Activated gamma-delta T cell (primary cell): ENCODE results near the gene MME.
"Not testable (repeated sequence)": the region's sequence is repeated elsewhere in the genome, so short reads cannot be mapped to it uniquely, and the experiment has no call there.

Experiments
- DNase-seq: peaks from one replicate; lab custom pipeline; 2025; lab: John Stamatoyannopoulos, UW

MME gene

GRCh38 chr3:155194973-155195957, 115.1 kb downstream of the MME start:
- no peak for DNase-seq

- no peak for DNase-seq
These were observed 116.3 kb downstream of the MME start for GRCh38 chr3:155196131-155197021.

- no peak for DNase-seq
These were observed 117.7 kb downstream of the MME start for GRCh38 chr3:155197786-155198185.

GRCh38 chr3:155202626-155203025, 122.5 kb downstream of the MME start:
- DNase-seq: no peak

GRCh38 chr3:155204851-155205250, 124.7 kb downstream of the MME start:
- DNase-seq: no peak

GRCh38 chr3:155208183-155208800, 128.2 kb downstream of the MME start:
- no peak for DNase-seq

GRCh38 chr3:155210736-155211135, 130.6 kb downstream of the MME start:
- no peak for DNase-seq

- no peak for DNase-seq
These were observed 131.1 kb downstream of the MME start for GRCh38 chr3:155211266-155211665.

- DNase-seq: no peak
These were observed 131.8 kb downstream of the MME start for GRCh38 chr3:155211940-155212339.

GRCh38 chr3:155216007-155216406, 135.9 kb downstream of the MME start:
- DNase-seq: not testable (repeated sequence)

GRCh38 chr3:155217591-155217990, 137.5 kb downstream of the MME start:
- DNase-seq: no peak

GRCh38 chr3:155218462-155218861, 138.3 kb downstream of the MME start:
- DNase-seq: no peak

GRCh38 chr3:155219106-155219505, 139.0 kb downstream of the MME start:
- no peak for DNase-seq

GRCh38 chr3:155225417-155225816, 145.3 kb downstream of the MME start:
- DNase-seq: no peak

- DNase-seq: no peak
These were observed 147.0 kb downstream of the MME start for GRCh38 chr3:155227141-155227540.

- DNase-seq: no peak
These were observed 148.6 kb downstream of the MME start for GRCh38 chr3:155228676-155229075.

- DNase-seq: no peak
These were observed 149.0 kb downstream of the MME start for GRCh38 chr3:155229086-155229485.

GRCh38 chr3:155230382-155230781, 150.3 kb downstream of the MME start:
- no peak for DNase-seq

- no peak for DNase-seq
These were observed 151.7 kb downstream of the MME start for GRCh38 chr3:155231792-155232191.

GRCh38 chr3:155232605-155233004, 152.5 kb downstream of the MME start:
- DNase-seq: no peak

GRCh38 chr3:155233213-155233612, 153.1 kb downstream of the MME start:
- no peak for DNase-seq
